ENCODE measurements around the gene ZNF333.

The ZNF333 gene

DNA sequence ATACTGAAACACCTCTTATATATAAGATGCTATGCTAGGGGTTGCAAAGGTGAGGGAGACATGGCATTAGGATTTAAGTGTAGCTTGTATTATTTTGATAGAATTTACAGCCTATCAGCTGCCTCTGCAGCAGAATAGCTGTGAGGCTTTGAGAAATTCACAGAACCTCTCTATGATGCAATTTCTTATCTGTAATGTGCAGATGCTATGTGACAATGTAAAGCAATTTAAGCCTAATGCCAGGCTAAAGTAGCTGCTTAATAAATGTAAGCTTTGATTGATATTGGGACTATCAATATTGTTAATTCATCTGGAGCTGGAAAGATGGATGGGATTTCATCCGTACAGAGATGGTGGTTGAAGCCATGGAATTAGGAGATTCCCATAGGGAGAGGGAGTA lies 16.8 kb upstream of the ZNF333 start:
- no peaks in the 10 kb centered on the region for H3K4me1 ChIP-seq
- no peaks in the 10 kb centered on the region for H3K36me3 ChIP-seq
- TF ChIP-seq, protein P1, sequence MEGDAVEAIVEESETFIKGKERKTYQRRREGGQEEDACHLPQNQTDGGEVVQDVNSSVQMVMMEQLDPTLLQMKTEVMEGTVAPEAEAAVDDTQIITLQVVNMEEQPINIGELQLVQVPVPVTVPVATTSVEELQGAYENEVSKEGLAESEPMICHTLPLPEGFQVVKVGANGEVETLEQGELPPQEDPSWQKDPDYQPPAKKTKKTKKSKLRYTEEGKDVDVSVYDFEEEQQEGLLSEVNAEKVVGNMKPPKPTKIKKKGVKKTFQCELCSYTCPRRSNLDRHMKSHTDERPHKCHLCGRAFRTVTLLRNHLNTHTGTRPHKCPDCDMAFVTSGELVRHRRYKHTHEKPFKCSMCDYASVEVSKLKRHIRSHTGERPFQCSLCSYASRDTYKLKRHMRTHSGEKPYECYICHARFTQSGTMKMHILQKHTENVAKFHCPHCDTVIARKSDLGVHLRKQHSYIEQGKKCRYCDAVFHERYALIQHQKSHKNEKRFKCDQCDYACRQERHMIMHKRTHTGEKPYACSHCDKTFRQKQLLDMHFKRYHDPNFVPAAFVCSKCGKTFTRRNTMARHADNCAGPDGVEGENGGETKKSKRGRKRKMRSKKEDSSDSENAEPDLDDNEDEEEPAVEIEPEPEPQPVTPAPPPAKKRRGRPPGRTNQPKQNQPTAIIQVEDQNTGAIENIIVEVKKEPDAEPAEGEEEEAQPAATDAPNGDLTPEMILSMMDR (IDR thresholded peaks at IDR 0.05; ENCODE audit: low read depth, low read length), result no peak
- no peak for DNase-seq
- no peak overlapping the region for H3K4me3 ChIP-seq (ENCODE audit: low read depth, low read length)
- H3K9me3 ChIP-seq, result no peaks in the 10 kb centered on the region
- peaks cover 12% of the 10 kb centered on the region for H3K27me3 ChIP-seq

DNA sequence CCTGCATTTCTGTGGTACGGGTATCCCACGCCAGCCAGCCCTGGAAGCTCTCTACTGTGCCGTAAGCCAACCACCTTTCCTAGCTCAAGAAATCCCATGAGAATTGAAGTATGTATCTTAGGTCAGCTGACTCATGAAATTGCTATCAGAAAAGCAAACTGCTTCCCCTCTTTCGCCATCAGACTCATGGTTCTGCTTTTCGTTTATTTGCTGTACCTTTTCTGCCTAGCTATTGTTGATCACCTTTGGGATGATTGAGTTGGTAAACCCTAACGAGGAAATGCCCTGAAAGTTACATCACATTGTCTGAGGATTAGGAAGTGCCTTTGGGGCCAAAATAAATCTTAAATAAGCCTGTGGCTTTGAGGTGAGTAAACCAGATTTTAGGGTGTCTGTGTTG lies 15.1 kb upstream of the ZNF333 start, which contains the start of gene ADGRE3:
Gene ADGRE3, minus strand, starts transcription at position 81 of the 400 bp plus-strand sequence. Its CDS starts 74 bp downstream, at position 7.
- no peak for DNase-seq
- no peaks in the 10 kb centered on the region for H3K36me3 ChIP-seq
- H3K4me1 ChIP-seq, result no peaks in the 10 kb centered on the region
- peaks cover 12% of the 10 kb centered on the region for H3K27me3 ChIP-seq
- no peaks in the 10 kb centered on the region for H3K9me3 ChIP-seq
- TF ChIP-seq, protein P1 (IDR thresholded peaks at IDR 0.05; ENCODE audit: low read depth, low read length), result no peak
- no peak within 1 kb of the TSS for H3K4me3 ChIP-seq (ENCODE audit: low read depth, low read length)

DNA sequence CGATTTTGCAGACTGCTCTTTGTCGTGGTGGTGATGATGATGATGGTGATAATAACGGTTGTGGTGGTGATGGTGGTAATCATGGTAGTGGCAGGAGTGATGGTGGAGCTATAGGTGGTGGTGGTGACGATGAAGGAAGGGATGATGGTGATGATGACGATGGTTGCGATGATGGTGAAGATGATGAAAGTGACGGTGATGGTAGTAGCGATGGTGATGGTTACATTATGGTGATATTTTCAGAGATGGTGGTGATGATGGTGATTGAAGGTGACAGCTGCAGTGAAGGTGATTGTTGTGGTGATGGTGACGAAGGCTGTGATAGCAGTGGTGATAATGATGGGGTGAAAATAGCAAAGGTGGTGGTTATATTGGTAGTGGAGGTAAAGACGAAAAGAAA lies 13.1 kb upstream of the ZNF333 start:
- TF ChIP-seq, protein P1 (IDR thresholded peaks at IDR 0.05; ENCODE audit: low read depth, low read length), result no peak
- no peak for DNase-seq
- no peaks in the 10 kb centered on the region for H3K36me3 ChIP-seq
- H3K9me3 ChIP-seq, result no peaks in the 10 kb centered on the region
- H3K4me1 ChIP-seq, result no peaks in the 10 kb centered on the region
- H3K27me3 ChIP-seq, result peaks cover 12% of the 10 kb centered on the region
- H3K4me3 ChIP-seq (ENCODE audit: low read depth, low read length), result no peak overlapping the region

DNA sequence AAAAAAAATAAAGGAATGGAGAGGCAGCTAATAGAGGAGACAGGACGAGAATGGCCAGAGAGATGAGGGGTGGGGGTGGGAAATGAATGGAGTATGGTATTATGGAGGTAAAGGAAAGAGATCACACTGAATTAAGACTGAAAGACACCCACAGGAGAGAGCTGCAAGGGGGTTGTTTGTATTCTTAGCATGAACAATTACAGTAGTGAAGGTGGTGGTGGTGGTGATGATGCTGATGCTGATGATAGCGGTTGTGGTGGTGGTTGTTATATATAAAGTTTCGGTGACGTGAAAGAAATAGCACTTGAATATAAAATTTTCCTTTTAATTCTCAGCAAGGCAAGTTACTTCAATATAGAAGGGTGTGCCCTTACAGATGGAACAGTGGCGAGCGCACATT lies 12.4 kb upstream of the ZNF333 start:
- TF ChIP-seq, protein P1 (IDR thresholded peaks at IDR 0.05; ENCODE audit: low read depth, low read length), result no peak
- H3K4me3 ChIP-seq (ENCODE audit: low read depth, low read length), result no peak overlapping the region
- no peaks in the 10 kb centered on the region for H3K36me3 ChIP-seq
- no peak for DNase-seq
- H3K9me3 ChIP-seq, result no peaks in the 10 kb centered on the region
- no peaks in the 10 kb centered on the region for H3K4me1 ChIP-seq
- H3K27me3 ChIP-seq, result peaks cover 12% of the 10 kb centered on the region

DNA sequence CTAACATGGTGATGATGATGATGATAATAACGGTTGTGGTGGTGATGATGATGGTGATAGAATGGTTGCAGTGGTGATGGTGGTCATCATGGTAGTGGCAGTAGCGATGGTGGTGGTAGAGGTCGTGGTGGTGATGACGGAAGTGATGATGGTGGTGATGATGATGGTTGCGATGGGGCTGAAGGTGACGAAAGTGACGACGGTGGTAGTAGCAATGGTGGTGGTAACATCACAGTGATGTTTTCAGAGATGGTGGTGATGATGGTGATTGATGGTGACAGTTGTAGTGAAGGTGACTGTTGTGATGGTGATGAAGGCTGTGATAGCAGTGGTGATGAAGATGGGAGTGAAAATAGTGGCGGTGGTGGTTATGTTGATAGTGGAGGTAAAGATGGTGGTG lies 11.6 kb upstream of the ZNF333 start:
- H3K9me3 ChIP-seq, result no peaks in the 10 kb centered on the region
- TF ChIP-seq, protein P1 (IDR thresholded peaks at IDR 0.05; ENCODE audit: low read depth, low read length), result no peak
- peaks cover 12% of the 10 kb centered on the region for H3K27me3 ChIP-seq
- no peaks in the 10 kb centered on the region for H3K4me1 ChIP-seq
- no peak overlapping the region for H3K4me3 ChIP-seq (ENCODE audit: low read depth, low read length)
- no peaks in the 10 kb centered on the region for H3K36me3 ChIP-seq
- DNase-seq, result no peak

DNA sequence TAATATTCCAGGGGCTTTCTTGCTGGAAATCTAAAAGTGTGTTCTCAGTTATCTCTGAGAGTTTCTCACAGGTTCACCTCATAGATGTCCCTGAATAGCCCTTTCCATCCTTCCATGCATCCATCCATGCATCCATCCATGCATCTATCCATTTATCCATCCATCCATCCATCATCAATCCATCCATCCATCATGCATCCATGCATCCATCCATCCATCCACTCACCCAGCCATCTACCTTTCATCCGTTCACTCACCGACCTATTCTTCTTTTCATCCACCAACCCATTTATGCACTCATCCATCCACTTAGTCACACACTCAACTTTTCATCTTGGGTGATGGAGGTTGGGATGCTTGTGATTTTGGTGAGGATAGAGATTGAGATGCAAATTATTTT lies 7.8 kb upstream of the ZNF333 start:
- Histone ChIP-seq H3K36me3 (no peaks in the 10 kb centered on the region), H3K9me3 (no peaks in the 10 kb centered on the region), H3K4me1 (no peaks in the 10 kb centered on the region), H3K4me3 (ENCODE audit: low read depth, low read length) (no peak overlapping the region), H3K27me3 (peaks cover 5% of the 10 kb centered on the region)
- TF ChIP-seq, protein P1 (IDR thresholded peaks at IDR 0.05; ENCODE audit: low read depth, low read length), result no peak
- no peak for DNase-seq

Data from BE2C (cell line).